Erythroblast (primary cell): ENCODE measurements around the gene LINGO3.

Experiments used
- GATA1 ChIP-seq: IDR thresholded peaks from 2 replicates; pipeline ENCODE4 v1.6.1; 2011; ENCODE audit warnings: low read depth, mild to moderate bottlenecking, control low read depth, low read length, moderate library complexity
- POLR2A ChIP-seq: IDR thresholded peaks from 2 replicates; pipeline ENCODE4 v1.6.1; 2011; ENCODE audit warnings: mild to moderate bottlenecking, low read length

DNA sequence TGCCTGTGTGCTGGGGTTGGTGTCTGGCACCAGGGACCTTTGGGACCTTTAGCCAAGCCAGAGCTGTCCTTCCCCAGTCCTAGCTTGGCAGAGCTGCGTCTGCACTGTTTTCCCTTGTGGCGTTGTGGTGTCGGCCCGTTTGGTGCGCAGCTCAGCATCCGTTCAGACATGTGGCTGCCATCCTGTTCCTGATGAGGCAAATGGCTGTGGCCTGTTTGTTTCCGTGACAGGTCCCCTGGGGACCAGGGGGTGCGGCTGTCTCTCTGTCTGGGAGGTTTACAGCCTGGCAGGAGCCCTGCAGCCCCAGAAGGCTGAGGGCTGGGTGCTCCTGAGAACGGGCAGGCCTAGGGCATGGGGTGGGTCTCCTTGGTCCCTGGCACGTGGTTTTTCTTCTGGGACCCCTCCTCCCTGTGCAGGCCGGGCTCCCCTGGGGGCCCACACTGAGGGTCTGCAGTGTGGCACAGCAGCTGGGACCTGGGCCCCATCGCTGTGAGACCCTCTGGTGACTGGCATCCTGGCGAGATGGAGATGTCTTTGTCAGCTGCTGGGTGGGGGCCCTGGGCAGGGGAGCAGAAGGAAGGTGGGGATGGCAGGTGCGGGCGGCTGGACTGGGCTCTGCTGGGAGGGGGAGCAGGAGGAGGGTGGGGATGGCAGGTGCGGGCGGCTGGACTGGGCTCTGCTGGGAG is 24.5 kb upstream of the LINGO3 start:
- TF ChIP-seq POLR2A: no peak
- TF ChIP-seq GATA1: no peak
